NK-92 (cell line): ENCODE measurements around the gene RAB27B.

ENCODE experiments used
- DNase-seq: peaks from one replicate; lab custom pipeline; 2025; ENCODE audit not compliant: unreplicated experiment; lab: John Stamatoyannopoulos, UW

Gene RAB27B

DNA sequence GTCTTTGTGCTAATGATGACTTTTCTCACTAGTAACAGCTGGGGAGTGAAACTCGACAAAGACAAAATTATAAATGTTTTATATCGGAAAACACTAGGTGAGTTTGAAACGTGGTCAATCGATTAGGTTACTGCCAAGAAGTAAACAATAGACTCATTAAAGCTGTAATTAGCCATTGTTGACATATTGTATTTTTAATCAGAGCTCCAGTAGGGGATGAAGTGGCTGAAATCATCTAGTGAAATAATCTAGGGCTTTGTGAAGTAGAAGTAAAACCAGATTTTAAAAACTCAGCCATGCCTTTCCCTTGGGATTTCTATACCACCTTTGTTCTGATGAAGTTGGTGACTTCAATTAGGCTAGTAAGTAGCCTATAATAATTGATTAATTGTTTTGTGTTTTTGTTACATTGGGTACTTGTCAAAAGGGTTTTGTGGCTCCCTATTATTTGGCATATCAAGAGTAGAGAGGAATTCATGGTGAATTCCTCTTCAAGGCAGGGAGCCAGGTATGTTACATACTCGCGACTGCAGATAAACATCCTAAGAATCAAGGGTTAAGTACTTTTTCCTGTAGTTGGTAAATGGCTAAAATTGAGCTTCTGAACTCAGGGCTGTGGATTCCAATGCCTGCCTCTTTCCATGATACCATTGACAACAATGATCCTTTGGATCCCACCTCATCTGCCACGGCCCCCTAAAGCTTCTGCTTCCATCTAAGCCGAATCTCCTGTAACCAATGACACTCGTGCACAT is 31.6 kb downstream of the RAB27B start:
- no peak for DNase-seq

DNA sequence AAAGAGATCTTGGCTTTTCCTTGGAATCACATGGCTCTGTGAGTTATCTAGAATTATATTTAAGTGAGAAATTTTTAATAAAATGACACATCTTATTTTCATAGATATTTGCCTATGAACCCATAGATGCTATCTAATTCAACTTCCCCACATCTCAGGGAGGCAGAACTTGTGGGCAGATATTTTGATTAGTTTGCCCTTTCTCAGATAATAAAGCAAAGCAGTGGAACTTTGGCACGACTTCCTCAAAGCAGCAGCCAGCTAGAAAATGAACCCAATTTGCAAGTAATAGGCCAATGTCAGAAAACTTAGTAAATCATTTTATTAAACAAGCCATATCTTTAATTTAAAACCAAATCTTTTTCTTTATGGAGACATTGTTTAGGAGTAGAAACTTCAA is 32.7 kb downstream of the RAB27B start:
- no peak for DNase-seq

DNA sequence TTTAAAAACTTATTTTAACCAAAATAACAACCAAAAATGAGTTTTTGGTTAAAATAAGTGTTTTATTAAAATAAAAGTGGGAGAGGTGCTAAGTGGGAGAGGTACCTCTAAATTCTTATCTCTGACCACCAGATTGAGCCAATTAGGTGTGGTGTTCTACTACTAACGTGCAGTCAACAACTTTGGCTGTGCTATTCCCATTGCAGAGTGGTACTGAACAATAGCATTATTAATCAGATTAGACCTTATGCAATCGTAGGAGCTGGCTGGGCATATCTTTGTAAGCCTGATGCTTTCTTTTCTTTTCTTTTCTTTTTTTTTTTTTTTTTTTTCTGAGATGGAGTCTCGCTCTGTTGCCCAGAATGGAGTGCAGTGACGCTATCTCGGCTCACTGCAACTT is 38.9 kb downstream of the RAB27B start:
- no peak for DNase-seq

DNA sequence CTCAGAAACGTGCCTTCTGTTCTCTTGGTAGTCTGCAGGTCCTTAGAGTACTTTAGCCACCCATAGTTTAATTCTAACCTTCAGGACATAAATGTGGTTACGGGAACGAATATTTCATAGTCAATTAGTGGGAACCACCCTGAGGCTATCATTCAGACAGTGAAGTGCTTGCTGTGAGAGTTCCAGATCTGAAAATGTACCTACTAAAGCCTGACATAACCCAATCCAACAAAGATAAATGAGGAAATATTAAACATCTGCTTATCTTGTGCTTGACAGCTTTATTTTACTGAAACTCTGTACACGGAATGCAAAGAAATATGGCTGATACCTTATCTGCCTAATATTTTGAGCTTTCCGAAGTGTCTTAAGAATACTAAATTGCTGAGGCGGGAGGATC is 43.0 kb downstream of the RAB27B start:
- no peak for DNase-seq

DNA sequence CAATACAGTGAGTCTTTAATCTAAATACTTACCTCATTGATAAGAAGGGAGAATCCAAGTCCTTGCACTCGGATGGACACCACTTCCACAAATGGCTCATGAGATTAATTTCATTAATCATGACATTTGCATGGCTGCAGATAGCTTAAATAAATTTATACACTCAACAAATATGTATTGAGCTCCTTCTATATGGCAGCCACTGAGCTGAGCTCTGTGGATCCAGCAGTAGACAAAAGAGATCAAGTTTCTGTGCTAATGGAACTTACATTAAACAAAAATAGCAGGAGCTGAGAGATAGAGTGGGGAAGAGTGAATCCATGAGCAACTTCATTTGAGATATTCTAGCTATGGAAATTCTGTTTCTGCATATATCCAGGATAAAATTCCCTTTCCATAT is 44.4 kb downstream of the RAB27B start:
- no peak for DNase-seq

DNA sequence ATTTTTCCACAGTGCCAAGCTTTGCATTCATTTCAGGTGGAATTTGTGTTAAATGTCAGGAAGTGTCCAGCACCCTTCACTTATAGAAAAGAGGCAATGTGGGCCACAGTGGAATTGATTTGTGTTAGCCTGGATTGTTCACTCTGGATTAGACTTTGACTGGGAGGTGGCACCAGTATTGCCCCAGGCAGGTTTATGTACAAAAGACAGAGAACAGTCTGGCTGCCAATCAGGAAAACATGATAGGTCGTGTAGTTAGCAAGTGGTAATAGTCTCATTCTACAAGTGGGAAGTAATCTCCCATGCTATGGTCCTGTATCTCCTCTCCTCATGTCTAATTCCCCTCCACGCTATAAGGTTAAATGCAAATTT is 45.6 kb downstream of the RAB27B start:
- no peak for DNase-seq

DNA sequence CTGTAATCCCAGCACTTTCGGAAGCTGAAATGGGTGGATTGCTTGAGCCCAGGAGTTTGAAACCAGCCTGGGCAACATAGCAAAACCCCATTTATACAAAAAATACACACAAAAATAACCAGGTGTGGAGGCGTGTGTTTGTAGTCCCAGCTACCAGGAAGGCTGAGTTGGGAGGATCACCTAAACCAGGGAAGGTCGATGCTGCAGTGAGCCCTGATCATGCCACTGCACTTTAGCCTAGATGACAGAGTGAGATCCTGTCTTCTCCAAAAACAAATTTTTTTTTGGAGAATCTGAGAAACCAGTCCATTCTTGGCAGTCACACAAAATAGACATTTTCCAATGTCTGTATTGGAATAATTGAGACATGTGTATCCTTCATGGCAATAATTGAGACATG is 46.8 kb downstream of the RAB27B start:
- no peak for DNase-seq

DNA sequence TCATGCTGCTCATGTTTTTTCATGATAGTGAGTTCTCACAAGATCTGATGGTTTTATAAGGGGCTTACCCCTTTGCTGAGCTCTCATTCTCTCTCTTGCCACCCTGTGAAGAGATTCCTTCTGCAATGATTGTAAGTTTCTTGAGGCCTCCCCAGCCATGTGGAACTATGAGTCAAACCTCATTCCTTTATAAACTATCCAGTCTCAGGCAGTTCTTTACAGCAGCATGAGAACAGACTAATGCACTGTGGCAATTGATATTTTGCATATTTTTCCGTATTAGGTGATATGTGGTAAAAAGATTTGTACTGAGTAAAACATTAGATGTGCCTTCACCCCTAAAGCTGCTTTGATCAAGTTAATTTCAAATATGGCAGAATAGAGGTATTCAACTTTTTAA is 48.8 kb downstream of the RAB27B start:
- DNase-seq, result no peak

DNA sequence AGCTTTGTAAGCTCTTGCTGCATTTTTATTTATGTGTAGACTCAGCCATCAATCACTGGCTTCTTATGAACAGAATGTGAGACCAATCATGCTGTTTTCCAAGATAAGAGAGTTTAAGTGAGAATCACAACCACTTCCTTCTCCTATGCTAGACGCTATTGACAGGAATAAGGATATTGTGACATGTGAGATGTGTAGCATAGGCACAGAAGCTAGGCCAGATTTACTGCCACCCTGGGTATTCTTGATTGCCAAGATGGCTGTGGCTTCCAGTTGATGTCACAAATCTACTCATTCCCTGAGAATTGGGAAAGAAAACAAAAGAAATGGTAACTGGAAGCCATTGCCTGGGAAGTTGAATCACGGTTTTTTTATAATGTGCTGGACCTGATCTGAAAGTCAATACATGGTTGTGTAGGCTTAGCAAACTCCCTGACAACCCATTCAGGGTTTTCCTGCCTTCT is 49.9 kb downstream of the RAB27B start:
- DNase-seq, result no peak

DNA sequence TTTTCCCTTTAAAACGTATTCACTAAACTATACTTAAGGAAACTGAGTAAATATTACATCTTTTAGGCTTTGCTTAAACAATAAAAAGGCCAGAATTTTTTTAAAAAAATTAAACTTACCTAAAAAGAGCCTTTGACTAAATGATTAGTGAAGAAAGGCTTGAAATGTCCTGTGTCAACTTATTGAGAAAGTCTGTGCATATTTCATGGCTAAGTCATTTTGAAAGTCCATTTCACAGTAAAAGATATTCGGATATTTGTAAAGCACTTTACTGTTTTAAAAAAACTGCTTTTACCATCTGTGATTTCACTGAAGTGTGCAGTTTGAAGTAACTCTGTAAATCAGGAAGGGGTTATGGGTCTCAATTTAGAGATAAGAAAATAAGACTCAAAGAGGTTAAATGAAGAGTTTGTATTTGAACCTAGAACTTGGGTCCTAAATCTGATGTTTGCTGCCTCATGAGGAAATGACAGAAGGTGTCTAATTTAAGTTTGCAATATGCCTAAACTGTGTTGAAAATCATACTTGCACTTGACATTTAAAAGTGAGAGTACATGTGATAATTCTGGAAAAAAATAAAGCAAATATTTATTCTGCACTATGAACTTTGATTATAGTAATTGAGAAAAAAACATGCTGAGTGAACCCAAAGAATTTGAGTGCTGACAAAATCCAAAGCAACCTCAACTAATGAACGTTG is 50.5 kb downstream of the RAB27B start:
- no peak for DNase-seq

DNA sequence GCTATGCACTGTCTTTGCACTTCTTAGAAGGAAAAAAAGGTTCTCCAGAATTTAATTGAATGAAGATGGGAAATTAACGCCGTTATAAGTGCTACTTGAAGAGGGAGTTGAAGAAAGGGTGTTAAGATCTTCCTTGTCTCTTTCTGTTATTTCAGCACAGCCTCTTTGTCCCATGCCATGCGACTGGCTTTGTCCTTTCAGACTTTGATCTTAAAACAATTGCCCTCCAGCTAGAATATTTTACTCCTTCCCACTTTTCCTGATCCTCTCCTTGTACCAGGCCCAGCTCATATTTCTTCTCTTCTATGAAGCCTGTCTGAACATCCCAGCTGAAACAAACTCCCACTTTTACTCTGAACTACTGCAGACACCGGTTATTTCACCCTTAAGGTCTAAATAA is 51.4 kb downstream of the RAB27B start:
- no peak for DNase-seq

DNA sequence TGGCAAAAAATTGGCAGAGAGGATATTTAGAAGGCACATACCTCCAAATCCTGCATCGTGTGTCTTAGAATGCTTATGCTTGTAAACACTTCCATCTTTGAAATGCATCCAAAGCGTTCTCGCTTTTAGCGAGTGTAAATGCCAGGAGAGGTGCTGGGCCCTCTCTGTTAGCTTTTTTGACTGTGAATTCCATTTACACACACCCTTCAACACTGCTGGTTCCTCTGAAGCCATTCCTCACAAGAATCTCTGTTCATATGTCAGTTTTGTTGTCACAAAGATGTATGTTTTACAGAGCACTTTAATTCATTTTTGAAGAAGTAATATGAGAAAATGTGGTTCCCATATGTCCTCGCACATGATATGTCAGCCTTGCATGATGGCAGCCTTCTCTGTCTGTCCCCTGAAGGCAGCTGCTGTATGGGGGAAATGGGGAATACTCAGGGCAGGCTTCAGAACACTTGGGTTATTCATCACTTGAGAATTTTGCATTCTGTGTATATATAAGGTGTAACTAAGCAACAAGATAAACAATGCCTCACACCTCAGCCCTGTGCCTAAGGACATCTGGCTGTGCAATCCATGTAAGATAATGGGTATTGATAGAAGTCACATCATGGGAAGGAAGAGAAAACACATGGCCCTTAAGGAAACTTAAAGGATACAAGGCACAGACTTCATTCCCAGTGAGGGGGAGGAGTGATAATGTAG is 52.3 kb downstream of the RAB27B start:
- no peak for DNase-seq

DNA sequence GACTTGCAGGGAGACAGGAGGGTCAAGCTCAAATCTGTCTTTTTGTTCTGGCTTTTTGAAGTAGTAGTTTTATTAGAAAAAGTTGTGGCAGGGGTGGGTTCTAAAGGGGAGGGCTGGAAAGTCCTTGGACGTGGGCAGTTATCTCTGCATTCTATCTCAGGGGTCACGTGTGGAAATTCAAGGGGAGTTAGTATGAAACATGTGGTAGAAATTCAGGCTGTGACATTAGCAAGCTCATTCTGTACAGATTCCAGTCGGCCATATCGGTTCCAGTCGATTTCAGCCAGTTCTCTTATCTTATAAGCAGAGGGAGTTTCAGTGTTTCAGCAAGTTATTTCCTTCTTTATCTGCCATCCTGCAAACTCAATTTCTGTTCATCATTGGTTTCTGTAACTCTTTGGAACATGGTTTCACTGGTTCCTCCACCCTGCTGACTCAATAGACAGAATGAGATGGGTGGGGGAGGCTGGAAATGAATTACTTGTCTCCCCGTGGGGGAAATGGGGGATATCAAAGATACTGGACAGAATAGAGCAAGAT is 53.0 kb downstream of the RAB27B start:
- no peak for DNase-seq

DNA sequence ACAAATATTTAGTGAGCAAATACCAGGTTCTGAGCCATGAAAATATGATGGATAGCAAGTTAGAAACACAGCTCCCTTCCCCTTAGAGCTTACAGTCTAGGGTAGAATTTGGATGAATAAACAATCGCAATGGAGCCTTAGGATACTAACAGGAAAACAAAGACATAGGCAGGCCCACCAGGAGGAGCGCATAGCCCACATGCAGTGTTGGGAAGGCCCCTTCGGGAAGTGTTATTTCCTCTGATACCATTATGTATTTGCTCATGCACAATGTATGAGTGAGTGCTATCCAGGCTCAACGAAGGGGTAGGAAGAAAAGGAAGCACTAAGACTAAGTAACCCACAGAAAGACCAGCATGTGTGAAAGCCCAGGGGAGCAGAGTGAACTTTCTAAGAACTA is 54.0 kb downstream of the RAB27B start:
- DNase-seq, result no peak

DNA sequence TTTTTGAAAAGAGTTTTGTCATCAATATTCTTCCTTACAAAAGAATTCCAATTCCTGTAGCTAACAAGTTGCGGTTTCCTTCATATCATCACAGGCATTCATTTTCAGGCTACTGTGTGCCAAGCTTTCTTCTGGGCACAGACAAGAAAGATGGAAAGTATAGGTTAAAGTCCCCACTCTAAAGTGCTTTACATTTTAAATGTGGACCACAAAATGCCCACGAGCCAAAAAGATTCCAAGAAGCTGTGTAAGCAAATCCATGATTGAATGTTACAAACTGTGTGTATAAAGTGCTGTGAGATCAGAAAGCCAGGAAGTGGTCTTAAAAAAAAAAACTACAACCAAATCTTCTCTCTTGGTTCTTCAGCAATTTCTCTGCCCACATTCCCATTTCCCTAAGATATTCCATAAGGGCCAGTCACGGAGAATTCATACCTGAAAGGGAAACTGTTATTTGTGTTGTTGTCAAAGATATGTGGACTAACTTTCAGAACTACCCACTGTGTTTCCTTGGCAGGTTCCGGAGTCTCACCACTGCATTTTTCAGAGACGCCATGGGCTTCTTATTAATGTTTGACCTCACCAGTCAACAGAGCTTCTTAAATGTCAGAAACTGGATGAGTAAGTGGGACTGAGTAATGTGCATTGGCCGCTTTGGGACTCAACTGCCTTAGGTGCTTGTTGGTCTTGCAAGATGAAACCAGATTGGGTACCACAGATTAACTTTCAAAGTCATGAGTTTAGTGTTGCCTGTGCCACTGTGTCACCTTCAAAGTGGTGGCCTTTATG is 55.7 kb downstream of the RAB27B start:
- DNase-seq, result no peak

DNA sequence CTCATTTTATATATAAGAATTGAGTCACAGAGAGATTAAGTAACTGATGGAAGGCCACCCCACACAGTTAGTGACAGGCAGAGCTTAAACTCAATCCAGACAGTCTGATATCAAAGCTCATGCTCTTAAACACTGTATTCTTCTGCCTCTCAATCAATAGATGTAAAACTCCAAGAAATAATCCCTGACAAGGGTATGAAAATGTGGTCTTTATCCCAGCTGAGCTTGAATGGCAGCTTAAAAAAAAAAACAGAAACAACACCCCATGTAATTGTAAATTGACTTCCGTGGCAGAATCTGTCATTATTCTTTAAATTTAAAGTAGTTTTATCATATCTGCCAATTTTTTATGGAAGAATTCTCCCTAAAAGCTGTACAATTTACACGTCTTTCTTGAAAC is 60.1 kb downstream of the RAB27B start:
- no peak for DNase-seq

DNA sequence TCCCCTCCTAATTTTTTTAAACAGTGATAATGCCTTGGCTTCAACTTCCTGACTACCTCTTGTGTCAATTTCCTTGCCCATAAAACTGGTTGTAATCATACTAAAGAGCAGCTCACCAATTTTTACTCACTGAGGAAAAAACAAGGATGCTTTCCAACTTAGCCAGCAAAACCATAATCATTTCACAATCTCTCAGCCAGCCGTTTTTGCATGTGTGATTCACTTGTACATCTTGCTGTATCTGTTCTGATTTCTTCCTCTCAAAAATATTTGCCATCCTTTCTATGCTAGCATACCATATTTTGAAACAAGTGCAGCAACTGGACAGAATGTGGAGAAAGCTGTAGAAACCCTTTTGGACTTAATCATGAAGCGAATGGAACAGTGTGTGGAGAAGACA is 60.7 kb downstream of the RAB27B start:
- DNase-seq, result no peak

DNA sequence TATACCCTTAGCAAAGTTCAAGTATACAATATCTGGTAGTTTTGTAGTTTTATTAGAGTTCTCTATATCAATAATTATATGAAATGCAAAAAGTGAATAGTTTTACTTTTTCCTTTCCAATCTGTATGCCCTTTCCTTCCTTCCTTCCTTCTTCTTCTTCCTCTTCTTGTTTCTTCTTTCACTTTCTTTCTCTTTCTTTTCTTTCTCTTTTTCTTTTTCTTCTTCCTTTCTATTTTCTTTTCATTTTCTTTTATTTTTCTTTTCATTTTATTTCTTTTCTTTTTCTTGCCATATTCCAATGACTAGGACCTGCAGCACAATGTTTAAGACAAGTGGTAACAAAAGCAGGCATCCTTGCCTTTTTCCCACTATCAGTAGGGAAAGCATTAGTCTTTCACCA is 71.2 kb downstream of the RAB27B start:
- DNase-seq, result no peak

DNA sequence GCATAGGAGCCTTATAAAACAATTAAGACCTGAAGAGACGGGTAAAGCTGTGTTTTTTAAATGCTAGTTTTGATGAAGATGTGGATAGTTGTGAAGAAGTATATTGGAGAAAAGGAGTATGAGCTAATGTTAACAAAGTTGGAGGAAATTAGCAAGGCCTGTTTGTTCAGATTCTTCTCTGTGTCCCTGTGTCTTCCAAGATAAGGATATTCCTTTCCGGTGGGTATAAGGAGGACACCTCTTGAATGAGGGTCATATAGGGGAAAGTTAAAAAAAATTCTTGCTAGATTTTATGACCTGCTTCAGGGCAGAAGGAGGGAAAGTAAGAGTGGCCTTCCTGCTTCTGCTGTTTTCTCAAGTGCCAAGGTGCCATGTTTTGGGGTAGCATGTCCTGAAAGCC is 72.0 kb downstream of the RAB27B start:
- no peak for DNase-seq

DNA sequence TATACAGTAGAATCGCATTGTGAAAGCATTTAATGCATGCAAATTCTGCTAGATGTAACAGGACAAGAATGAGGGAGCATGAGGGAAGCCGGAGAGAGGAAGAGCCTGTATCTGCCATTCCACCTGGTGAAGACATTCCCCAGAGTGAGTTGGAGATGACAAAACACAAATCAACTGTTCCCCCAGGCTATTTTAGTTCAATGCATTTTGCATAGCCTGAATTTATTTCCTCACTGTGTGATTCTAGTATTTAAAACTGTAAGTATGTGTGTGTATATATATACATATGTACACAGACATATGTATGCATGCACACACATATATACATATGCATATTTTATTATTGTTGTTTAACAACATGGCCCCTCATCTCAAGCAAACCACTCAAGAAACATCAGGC is 76.3 kb downstream of the RAB27B start:
- DNase-seq, result no peak

DNA sequence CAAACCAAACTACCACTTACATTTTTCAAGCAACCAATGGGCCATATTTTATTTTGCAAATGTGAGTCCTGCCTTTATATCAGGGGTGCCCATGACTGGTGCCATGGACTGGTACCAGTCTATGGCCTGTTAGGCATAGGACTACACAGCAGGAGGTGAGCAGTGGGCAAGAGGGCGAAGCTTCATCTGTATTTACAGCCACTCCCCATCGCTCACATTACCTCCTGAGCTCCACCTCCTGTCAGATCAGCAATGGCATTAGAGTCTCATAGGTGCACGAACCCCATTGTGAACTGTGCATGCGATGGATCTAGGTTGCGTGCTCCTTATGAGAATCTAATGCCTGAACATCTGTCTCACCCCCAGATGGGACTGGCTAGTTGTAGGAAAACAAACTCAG is 77.4 kb downstream of the RAB27B start:
- no peak for DNase-seq
